Effector CD4-positive, alpha-beta T cell (primary cell): ENCODE measurements around the gene KRTAP19-2. TPM values are rescaled to one million over a fixed set of nuclear protein-coding genes. Genes with fewer than 3 reads are reported as not detected.
"Not testable (repeated sequence)": the region's sequence is repeated elsewhere in the genome, so short reads cannot be mapped to it uniquely, and the experiment has no call there.

Experiments
- DNase-seq: peaks from one replicate; pipeline ENCODE4 v3.0.0-alpha.2; 2020
- total RNA-seq: gene quantifications from one replicate; lab custom pipeline; 2026; lab: John Stamatoyannopoulos, UW

Gene KRTAP19-2
- not detected for total RNA-seq

GRCh38 chr21:30487336-30487735, at the start of gene KRTAP19-2:
Gene KRTAP19-2, minus strand, starts transcription at chr21:30487436. Its CDS starts 88 bp downstream, at chr21:30487348.
- DNase-seq, result no peak

GRCh38 chr21:30518876-30519275, 31.6 kb upstream of the KRTAP19-2 start:
- no peak for DNase-seq

- no peak for DNase-seq
Observed at GRCh38 chr21:30515681-30516080, 28.4 kb upstream of the KRTAP19-2 start.

GRCh38 chr21:30505621-30506205, 18.5 kb upstream of the KRTAP19-2 start:
- DNase-seq, result not testable (repeated sequence)

GRCh38 chr21:30502041-30502440, 14.8 kb upstream of the KRTAP19-2 start, which contains the start of gene KRTAP19-5:
Gene KRTAP19-5, minus strand, starts transcription at chr21:30502141. Its CDS starts 51 bp downstream, at chr21:30502090.
- no peak for DNase-seq

- DNase-seq, result no peak
Observed at GRCh38 chr21:30497065-30497464, 9.8 kb upstream of the KRTAP19-2 start, which contains the start of gene KRTAP19-4. Gene KRTAP19-4, minus strand, starts transcription at chr21:30497165. Its CDS starts 55 bp downstream, at chr21:30497110.

GRCh38 chr21:30491963-30492428, 4.8 kb upstream of the KRTAP19-2 start, which contains the start of gene KRTAP19-3:
Gene KRTAP19-3, minus strand, starts transcription at chr21:30492013. Its CDS starts 56 bp downstream, at chr21:30491957.
- no peak for DNase-seq

GRCh38 chr21:30486180-30486579, 1.1 kb downstream of the KRTAP19-2 start:
- DNase-seq, result no peak

GRCh38 chr21:30482130-30482529, 5.1 kb downstream of the KRTAP19-2 start:
- no peak for DNase-seq

GRCh38 chr21:30480145-30480544, 7.1 kb downstream of the KRTAP19-2 start, which contains the start of gene KRTAP19-1:
Gene KRTAP19-1, minus strand, starts transcription at chr21:30480367. Its CDS starts 50 bp downstream, at chr21:30480317.
- DNase-seq, result no peak

- DNase-seq, result no peak
Observed at GRCh38 chr21:30479259-30479658, 8.0 kb downstream of the KRTAP19-2 start.

- no peak for DNase-seq
Observed at GRCh38 chr21:30478004-30478403, 9.2 kb downstream of the KRTAP19-2 start.

GRCh38 chr21:30468900-30469714, 18.1 kb downstream of the KRTAP19-2 start:
- no peak for DNase-seq

- DNase-seq, result no peak
Observed at GRCh38 chr21:30463713-30464112, 23.5 kb downstream of the KRTAP19-2 start.

GRCh38 chr21:30448514-30448913, 38.7 kb downstream of the KRTAP19-2 start:
- DNase-seq, result no peak

GRCh38 chr21:30447056-30447455, 40.2 kb downstream of the KRTAP19-2 start:
- no peak for DNase-seq

GRCh38 chr21:30444204-30444603, 43.0 kb downstream of the KRTAP19-2 start:
- no peak for DNase-seq

GRCh38 chr21:30443226-30443625, 44.0 kb downstream of the KRTAP19-2 start:
- no peak for DNase-seq

GRCh38 chr21:30439975-30440374, 47.3 kb downstream of the KRTAP19-2 start, which contains the start of gene KRTAP15-1:
Gene KRTAP15-1, plus strand, starts transcription at chr21:30440275. Its CDS starts 53 bp downstream, at chr21:30440328.
- no peak for DNase-seq
